DOHH2 (cell line): ENCODE data around the gene DUSP12.

ENCODE experiments used
- CTCF ChIP-seq: fragments of 200-600 bp; sonication (generic); IDR thresholded peaks from one replicate; pipeline ENCODE4 v1.5.1; 2014; ENCODE audit warnings: antibody characterized with exemption, mild to moderate bottlenecking, low read depth, low read length; ENCODE audit not compliant: poor library complexity, severe bottlenecking
- EZH2phosphoT487 ChIP-seq: fragments of 200-600 bp; sonication (generic); IDR thresholded peaks from 2 replicates; pipeline ENCODE4 v1.6.1; 2017; ENCODE audit warnings: borderline replicate concordance, mild to moderate bottlenecking, antibody characterized with exemption, low read length, moderate library complexity, mixed read lengths

GRCh38 chr1:161731241-161731640, 18.3 kb upstream of the DUSP12 start:
- no peak for TF ChIP-seq CTCF
- no peak for TF ChIP-seq EZH2phosphoT487
